HCT116 (cell line): ENCODE data around the gene IL20. TPM values are rescaled to one million over a fixed set of nuclear protein-coding genes. Genes with fewer than 3 reads are reported as not detected.

Experiments
- ATAC-seq: fragments of 200-7000 bp; cut with Tn5 transposase; 2 replicates; pipeline ENCODE4 v1.9.1; 2020; ENCODE audit warnings: mild to moderate bottlenecking, moderate library complexity
- BruUV-seq: library from RNA; stranded (reverse); fragments of 400-500 nt; replicated peaks from 2 replicates; lab custom pipeline; 2021; lab: Mats Ljungman, UMichigan
- CTCF ChIA-PET: fragments of 300-600 bp; sonication (Branson Sonifier 250); formaldehyde crosslinking; loops from one replicate; lab custom pipeline; 2021; ENCODE audit warnings: antibody characterized with exemption; lab: Charles Lee
- POLR2A ChIA-PET: fragments of 300-600, 350-600 bp; sonication (Branson Sonifier 250); formaldehyde crosslinking; loops from one replicate; lab custom pipeline; 2021; ENCODE audit warnings: antibody characterized with exemption; lab: Charles Lee
- RAD21 ChIA-PET, 2 experiments: fragments of 300-600 bp; sonication (Branson Sonifier 250); formaldehyde crosslinking; loops; one replicate each; lab custom pipeline; 2023; ENCODE audit warnings: low total read pairs in 2 of 2; ENCODE audit not compliant: uncharacterized antibody in 2 of 2, unreplicated experiment in 2 of 2, low non-redundant PET in 1 of 2; lab: Charles Lee
- DNase-seq: peaks from one replicate; pipeline ENCODE4 v3.0.0-alpha.2; 2010; ENCODE audit warnings: low read depth, low spot score
- H2AFZ ChIP-seq: fragments of 200-600 bp; shearing (Covaris generic), sonication (generic); 2 replicates; pipeline ENCODE4 v1.6.1; 2017; ENCODE audit warnings: low read depth, mixed run types, mixed read lengths, antibody characterized with exemption, low read length; ENCODE audit not compliant: poor library complexity, severe bottlenecking
- H3K27ac ChIP-seq: 2 replicates; pipeline ENCODE4 v1.5.1; 2012; ENCODE audit warnings: low read depth, low read length
- H3K27me3 ChIP-seq: fragments of 200-600 bp; sonication (generic); 2 replicates; pipeline ENCODE4 v1.6.1; 2016; ENCODE audit warnings: mixed run types, low read length, mixed read lengths; ENCODE audit not compliant: insufficient read depth
- H3K36me3 ChIP-seq, 2 experiments: fragments of 200-500 bp in 1 of 2; fragments of 200-600 bp in 1 of 2; sonication (Bioruptor generic) in 1 of 2; sonication (generic) in 1 of 2; 2 replicates each; pipeline versions ENCODE4 v1.5.1 to v1.6.1; 2014 to 2016; ENCODE audit warnings: low read length in 2 of 2, inconsistent platforms in 1 of 2, mixed read lengths in 1 of 2, mixed run types in 1 of 2; ENCODE audit not compliant: insufficient read depth in 2 of 2, control insufficient read depth in 1 of 2
- H3K4me1 ChIP-seq, 2 experiments: fragments of 200-600 bp in 1 of 2; sonication (generic) in 1 of 2; 2 replicates each; pipeline versions ENCODE4 v1.5.1 to v1.6.1; 2012 to 2017; ENCODE audit warnings: low read length in 2 of 2, inconsistent platforms in 1 of 2, mild to moderate bottlenecking in 1 of 2, mixed read lengths in 1 of 2, mixed run types in 1 of 2, moderate library complexity in 1 of 2; ENCODE audit not compliant: insufficient read depth in 2 of 2, control insufficient read depth in 1 of 2
- H3K4me2 ChIP-seq: fragments of 200-600 bp; sonication (generic); 2 replicates; pipeline ENCODE4 v1.6.1; 2017; ENCODE audit warnings: mixed run types, low read length, mixed read lengths
- H3K4me3 ChIP-seq, 2 experiments: fragments of 200-600 bp in 1 of 2; sonication (generic) in 1 of 2; replicated peaks in 1 of 2; 2 replicates each; pipeline ENCODE4 v1.5.1; 2011 to 2016; ENCODE audit warnings: low read length in 2 of 2, control low read depth in 1 of 2, low read depth in 1 of 2, mild to moderate bottlenecking in 1 of 2, mixed read lengths in 1 of 2, mixed run types in 1 of 2
- H3K79me2 ChIP-seq: fragments of 200-600 bp; sonication (generic); 2 replicates; pipeline ENCODE4 v1.6.1; 2017; ENCODE audit warnings: mild to moderate bottlenecking, mixed run types, low read length, moderate library complexity, mixed read lengths; ENCODE audit not compliant: insufficient read depth
- H3K9ac ChIP-seq: fragments of 200-600 bp; sonication (generic); 2 replicates; pipeline ENCODE4 v1.6.1; 2016; ENCODE audit warnings: low read length, mixed read lengths
- H3K9me2 ChIP-seq: fragments of 200-600 bp; sonication (generic), shearing (Covaris generic); 2 replicates; pipeline ENCODE4 v1.6.1; 2017; ENCODE audit warnings: mixed run types, mild to moderate bottlenecking, moderate library complexity; ENCODE audit not compliant: insufficient read depth
- H3K9me3 ChIP-seq, 2 experiments: fragments of 200-500 bp in 1 of 2; fragments of 200-600 bp in 1 of 2; sonication (Bioruptor generic) in 1 of 2; sonication (generic) in 1 of 2; 2 replicates each; pipeline ENCODE4 v1.6.1; 2014 to 2017; ENCODE audit warnings: low read length in 2 of 2, mixed read lengths in 2 of 2, inconsistent platforms in 1 of 2, low read depth in 1 of 2, mild to moderate bottlenecking in 1 of 2, mixed run types in 1 of 2, moderate library complexity in 1 of 2; ENCODE audit not compliant: control insufficient read depth in 1 of 2, insufficient read depth in 1 of 2
- H4K20me1 ChIP-seq: fragments of 200-600 bp; sonication (generic), shearing (Covaris generic); 2 replicates; pipeline ENCODE4 v1.6.1; 2017; ENCODE audit warnings: mixed run types, mild to moderate bottlenecking, moderate library complexity; ENCODE audit not compliant: insufficient read depth
- EGR1 ChIP-seq: IDR thresholded peaks from 2 replicates; pipeline ENCODE4 v1.6.1; 2012; ENCODE audit warnings: low read depth
- FOSL1 ChIP-seq: IDR thresholded peaks from 2 replicates; pipeline ENCODE4 v1.6.1; 2012; ENCODE audit warnings: low read depth
- JUND ChIP-seq: IDR thresholded peaks from 2 replicates; pipeline ENCODE4 v1.6.1; 2012
- RAD21 ChIP-seq: IDR thresholded peaks from 2 replicates; pipeline ENCODE4 v1.6.1; 2012; ENCODE audit warnings: low read depth, mild to moderate bottlenecking
- SRF ChIP-seq: IDR thresholded peaks from 2 replicates; pipeline ENCODE4 v1.6.1; 2012; ENCODE audit warnings: low read depth
- ZNF274 ChIP-seq: fragments of 200-500 bp; sonication (Bioruptor generic); IDR thresholded peaks from 2 replicates; pipeline ENCODE4 v1.6.1; 2014; ENCODE audit warnings: mild to moderate bottlenecking, low read depth, low read length, inconsistent platforms
- intact Hi-C: fragments of 100-400 bp; cut with micrococcal nuclease; formaldehyde crosslinking; loops from 2 replicates; pipeline ENCODE4 v1.10.0; 2022
- total RNA-seq: library from RNA; stranded (reverse); gene quantifications from one replicate; pipeline ENCODE4 v1.2.1, GENCODE V29; 2021; ENCODE audit not compliant: unreplicated experiment
- TF ChIP-seq, protein P1 (sequence below), 3 experiments: fragments of 200-600 bp in 1 of 3; sonication (generic) in 1 of 3; IDR thresholded peaks in 2 of 3; conservative IDR thresholded peaks in 1 of 3; 2 replicates each; pipeline ENCODE4 v1.5.1; 2012 to 2017; ENCODE audit warnings: low read depth in 2 of 3, low read length in 2 of 3, antibody characterized with exemption in 1 of 3, borderline replicate concordance in 1 of 3, control low read depth in 1 of 3, mild to moderate bottlenecking in 1 of 3, mixed read lengths in 1 of 3, mixed run types in 1 of 3, moderate library complexity in 1 of 3; ENCODE audit not compliant: insufficient read depth in 1 of 3
- TF ChIP-seq, protein P2 (sequence below): IDR thresholded peaks from 2 replicates; pipeline ENCODE4 v1.6.1; 2012

Gene IL20
- total RNA-seq, 1 experiment from 2014 or later: not detected

DNA sequence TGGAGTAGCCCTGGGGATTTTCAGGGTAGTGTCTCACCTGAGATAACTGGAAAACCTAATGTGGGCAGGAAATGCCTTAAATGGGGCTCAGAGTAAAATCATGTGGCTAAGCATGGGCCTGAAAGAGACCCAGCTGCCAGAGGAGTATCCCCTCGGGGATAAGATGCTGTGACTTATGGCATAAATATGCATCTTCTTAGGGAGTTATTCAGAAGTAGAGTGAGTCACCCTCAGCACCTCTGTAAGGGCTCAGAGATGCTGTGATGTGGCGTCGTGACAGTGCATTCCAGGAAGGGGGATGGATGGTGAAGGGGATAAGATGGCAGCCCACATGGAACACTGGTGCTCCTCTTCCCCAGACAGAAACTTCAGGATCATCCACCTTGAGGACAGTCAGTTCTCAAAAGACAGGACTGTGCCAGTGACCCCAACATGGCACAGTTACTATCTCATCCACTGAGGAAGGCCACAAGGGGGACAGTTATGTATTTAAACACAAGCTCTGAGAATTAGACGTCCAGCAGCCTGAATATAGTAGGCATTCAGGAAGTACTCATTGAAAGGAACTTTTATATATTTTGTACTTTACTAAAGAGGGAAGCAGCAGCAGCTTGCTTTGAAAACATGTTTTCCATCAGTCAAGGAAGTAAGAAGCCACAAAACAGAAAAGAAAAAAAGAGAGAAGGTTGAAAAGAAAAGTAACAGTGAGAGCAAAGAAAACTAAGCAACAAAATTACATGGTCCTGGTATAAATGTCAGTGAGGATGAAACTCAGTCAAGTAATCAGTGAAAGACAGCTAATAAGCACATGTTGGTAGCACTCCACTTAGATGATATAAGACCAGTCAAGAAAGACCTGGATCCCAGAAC, 40.1 kb downstream of the IL20 start:
- BruUV-seq: no TSS peak

DNA sequence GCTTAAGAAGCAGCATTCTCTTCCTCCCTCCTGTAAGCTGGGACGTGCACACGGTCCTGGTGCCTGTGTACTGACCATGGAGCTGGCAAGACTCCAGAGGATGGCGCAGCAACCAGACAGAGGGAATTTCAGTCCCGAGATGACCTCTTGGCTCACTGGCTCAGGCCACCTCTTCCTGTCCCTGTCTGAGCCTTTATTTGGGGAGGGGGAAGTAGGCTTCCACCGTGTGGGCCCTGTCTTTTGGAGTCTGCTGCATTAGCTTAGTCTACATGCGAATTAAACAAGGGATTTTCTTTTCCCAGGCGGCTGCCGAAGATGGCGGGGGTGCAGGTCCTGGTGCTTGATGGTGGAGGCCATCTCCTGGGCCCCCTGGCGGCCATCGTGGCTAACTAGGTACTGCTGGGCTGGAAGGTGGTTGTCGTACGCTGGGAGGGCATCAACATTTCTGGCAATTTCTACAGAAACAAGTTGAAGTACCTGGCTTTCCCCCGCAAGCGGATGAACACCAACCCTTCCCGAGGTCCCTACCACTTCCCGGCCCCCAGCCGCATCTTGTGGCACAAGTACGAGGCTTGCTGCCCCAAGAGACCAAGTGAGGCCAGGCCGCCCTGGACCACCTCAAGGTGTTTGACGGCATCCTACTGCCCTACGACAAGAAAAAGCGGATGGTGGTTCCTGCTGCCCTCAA, 42.0 kb downstream of the IL20 start:
- Histone ChIP-seq H3K4me2 (no peak overlapping the region), H3K9me2 (no peaks in the 10 kb centered on the region), H3K4me3 (no peak overlapping the region), H3K9me3 (no peaks in the 10 kb centered on the region), H3K36me3 (no peaks in the 10 kb centered on the region), H3K27ac (no peak overlapping the region), H3K79me2 (no peaks in the 10 kb centered on the region), H4K20me1 (no peaks in the 10 kb centered on the region), H3K4me1 (peaks cover 8 to 44% of the 10 kb centered on the region in 2 experiments), H3K9ac (no peak overlapping the region), H3K27me3 (no peaks in the 10 kb centered on the region), H2AFZ (no peak overlapping the region)
- no peak for DNase-seq
- RAD21 ChIA-PET: no interaction called here
- intact Hi-C loops: no loop called here
- ATAC-seq: no peak
- TF ChIP-seq, protein P1, sequence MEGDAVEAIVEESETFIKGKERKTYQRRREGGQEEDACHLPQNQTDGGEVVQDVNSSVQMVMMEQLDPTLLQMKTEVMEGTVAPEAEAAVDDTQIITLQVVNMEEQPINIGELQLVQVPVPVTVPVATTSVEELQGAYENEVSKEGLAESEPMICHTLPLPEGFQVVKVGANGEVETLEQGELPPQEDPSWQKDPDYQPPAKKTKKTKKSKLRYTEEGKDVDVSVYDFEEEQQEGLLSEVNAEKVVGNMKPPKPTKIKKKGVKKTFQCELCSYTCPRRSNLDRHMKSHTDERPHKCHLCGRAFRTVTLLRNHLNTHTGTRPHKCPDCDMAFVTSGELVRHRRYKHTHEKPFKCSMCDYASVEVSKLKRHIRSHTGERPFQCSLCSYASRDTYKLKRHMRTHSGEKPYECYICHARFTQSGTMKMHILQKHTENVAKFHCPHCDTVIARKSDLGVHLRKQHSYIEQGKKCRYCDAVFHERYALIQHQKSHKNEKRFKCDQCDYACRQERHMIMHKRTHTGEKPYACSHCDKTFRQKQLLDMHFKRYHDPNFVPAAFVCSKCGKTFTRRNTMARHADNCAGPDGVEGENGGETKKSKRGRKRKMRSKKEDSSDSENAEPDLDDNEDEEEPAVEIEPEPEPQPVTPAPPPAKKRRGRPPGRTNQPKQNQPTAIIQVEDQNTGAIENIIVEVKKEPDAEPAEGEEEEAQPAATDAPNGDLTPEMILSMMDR (IDR thresholded peaks at IDR 0.05 in 2 of 3, conservative IDR thresholded peaks at IDR 0.05 in 1 of 3; ENCODE audit: borderline replicate concordance in 1 of 3, insufficient read depth in 1 of 3, low read depth in 2 of 3, low read length in 2 of 3): peak in 2 of 3 experiments; percentile 56 to 57; a peak in 4 of 6 replicates
- TF ChIP-seq RAD21 (peak; percentile 34; the same call in 1 of the 2 replicates), ZNF274 (no peak)
- CTCF ChIA-PET: no interaction called here
- BruUV-seq: no TSS peak
- POLR2A ChIA-PET: no interaction called here

More for the DNA sequence above, 40.1 kb downstream of the IL20 start:
- Histone ChIP-seq H3K27ac (no peak overlapping the region; the same call in 1 of the 2 replicates), H3K9ac (no peak overlapping the region), H4K20me1 (no peaks in the 10 kb centered on the region), H3K4me1 (peaks cover 8 to 44% of the 10 kb centered on the region in 2 experiments), H3K9me3 (no peaks in the 10 kb centered on the region), H3K36me3 (no peaks in the 10 kb centered on the region), H3K4me3 (0 out of 4 replicates have a peak overlapping the region, but pooled peaks of 1 of the 2 experiments have one; percentile 1), H3K27me3 (no peaks in the 10 kb centered on the region), H3K4me2 (peak overlapping the region; percentile 41), H3K9me2 (no peaks in the 10 kb centered on the region), H2AFZ (peak overlapping the region; percentile 82), H3K79me2 (no peaks in the 10 kb centered on the region)
- ChIA-PET POLR2A (no interaction called here), RAD21 (no interaction called here), CTCF (interaction anchor here (1.0 kb wide), 1 partner anchor 41 kb away, joined by 3 read pairs; no protein-coding TSS in a partner anchor)
- ATAC-seq (peak; percentile 59), DNase-seq (peak; percentile 31)
- TF ChIP-seq SRF: peak; percentile 84
- TF ChIP-seq FOSL1: peak; percentile 56; the same call in 1 of the 2 replicates
- TF ChIP-seq JUND: peak; percentile 47; the same call in 1 of the 2 replicates
- TF ChIP-seq EGR1: no peak
- TF ChIP-seq, protein P2, sequence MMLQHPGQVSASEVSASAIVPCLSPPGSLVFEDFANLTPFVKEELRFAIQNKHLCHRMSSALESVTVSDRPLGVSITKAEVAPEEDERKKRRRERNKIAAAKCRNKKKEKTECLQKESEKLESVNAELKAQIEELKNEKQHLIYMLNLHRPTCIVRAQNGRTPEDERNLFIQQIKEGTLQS: no peak
- intact Hi-C loops: no loop called here
